ENCODE measurements around the gene RAPH1. TPM values are rescaled to one million over a fixed set of nuclear protein-coding genes. Genes with fewer than 3 reads are reported as not detected.

RAPH1 gene
- polyA plus RNA-seq, 1 donor from 2014 or later: 13.9 TPM

GRCh38 chr2:203583084-203583695 lies 48.1 kb upstream of the RAPH1 start:
- no peaks in the 10 kb centered on the region for H3K27me3 ChIP-seq (ENCODE audit: insufficient read depth, low read depth, low read length)
- no peak overlapping the region for H3K27ac ChIP-seq (ENCODE audit: low read length)
- no peaks in the 10 kb centered on the region for H3K79me2 ChIP-seq (replicated peaks; ENCODE audit: insufficient read depth, low read length)
- no peak overlapping the region for H3K4me3 ChIP-seq (ENCODE audit: low read length)
- no peak overlapping the region for H3K4me2 ChIP-seq (ENCODE audit: low read length)
- H3K9ac ChIP-seq (ENCODE audit: low read length): no peak overlapping the region
- TF ChIP-seq CTCF (IDR thresholded peaks at IDR 0.05; ENCODE audit: poor library complexity, severe bottlenecking) (no peak), RAD21 (conservative IDR thresholded peaks at IDR 0.05) (no peak), EP300 (conservative IDR thresholded peaks at IDR 0.05; ENCODE audit: poor library complexity, severe bottlenecking) (no peak), TAF1 (IDR thresholded peaks at IDR 0.05; ENCODE audit: low read depth) (no peak), MXI1 (conservative IDR thresholded peaks at IDR 0.05; ENCODE audit: poor library complexity, severe bottlenecking) (no peak), REST (IDR thresholded peaks at IDR 0.05; ENCODE audit: borderline replicate concordance) (no peak), POLR2AphosphoS5 (IDR thresholded peaks at IDR 0.05) (no peak), EZH2 (IDR thresholded peaks at IDR 0.05; ENCODE audit: borderline replicate concordance, insufficient read depth, low read length, poor library complexity, severe bottlenecking) (no peak), SMC3 (conservative IDR thresholded peaks at IDR 0.05; ENCODE audit: poor library complexity) (no peak)
- H3K9me2 ChIP-seq (ENCODE audit: insufficient read depth, low read length): no peaks in the 10 kb centered on the region
- no peaks in the 10 kb centered on the region for H3F3A ChIP-seq (ENCODE audit: insufficient read depth, low read length, poor library complexity, severe bottlenecking)
- H3K36me3 ChIP-seq (ENCODE audit: insufficient read depth, low read length): no peaks in the 10 kb centered on the region
- no peaks in the 10 kb centered on the region for H4K20me1 ChIP-seq (ENCODE audit: insufficient read depth)
- no peaks in the 10 kb centered on the region for H3K9me3 ChIP-seq (ENCODE audit: low read length)
- no peak overlapping the region for H2AFZ ChIP-seq (ENCODE audit: low read depth, low read length)

GRCh38 chr2:203582468-203582867 lies 47.4 kb upstream of the RAPH1 start:
- Histone ChIP-seq H3K36me3 (ENCODE audit: insufficient read depth, low read length) (no peaks in the 10 kb centered on the region), H4K20me1 (ENCODE audit: insufficient read depth) (no peaks in the 10 kb centered on the region), H3K9me3 (ENCODE audit: low read length) (no peaks in the 10 kb centered on the region), H3K27ac (ENCODE audit: low read length) (no peak overlapping the region), H3K4me2 (ENCODE audit: low read length) (no peak overlapping the region), H3F3A (ENCODE audit: insufficient read depth, low read length, poor library complexity, severe bottlenecking) (no peaks in the 10 kb centered on the region), H3K27me3 (ENCODE audit: insufficient read depth, low read depth, low read length) (no peaks in the 10 kb centered on the region), H3K79me2 (replicated peaks; ENCODE audit: insufficient read depth, low read length) (no peaks in the 10 kb centered on the region), H3K4me3 (ENCODE audit: low read length) (no peak overlapping the region), H3K9me2 (ENCODE audit: insufficient read depth, low read length) (no peaks in the 10 kb centered on the region), H2AFZ (ENCODE audit: low read depth, low read length) (no peak overlapping the region), H3K9ac (ENCODE audit: low read length) (no peak overlapping the region)
- TF ChIP-seq TAF1 (IDR thresholded peaks at IDR 0.05; ENCODE audit: low read depth) (no peak), EP300 (conservative IDR thresholded peaks at IDR 0.05; ENCODE audit: poor library complexity, severe bottlenecking) (no peak), MXI1 (conservative IDR thresholded peaks at IDR 0.05; ENCODE audit: poor library complexity, severe bottlenecking) (no peak), POLR2AphosphoS5 (IDR thresholded peaks at IDR 0.05) (no peak), SMC3 (conservative IDR thresholded peaks at IDR 0.05; ENCODE audit: poor library complexity) (no peak), REST (IDR thresholded peaks at IDR 0.05; ENCODE audit: borderline replicate concordance) (no peak)
